Sigmoid colon (tissue), 3 donors: ENCODE results near the gene XIRP2.

Source experiments
- CTCF ChIP-seq, 4 experiments: fragments of 450-650 bp in 3 of 4; fragments of 200-600 bp in 1 of 4; IDR thresholded peaks; one replicate each; pipeline ENCODE4 v1.5.1; 2016 to 2019; ENCODE audit warnings: antibody characterized with exemption in 4 of 4, mild to moderate bottlenecking in 3 of 4, moderate library complexity in 2 of 4
- POLR2A ChIP-seq, 2 donors: fragments of 450-650 bp; IDR thresholded peaks; one replicate each; pipeline ENCODE4 v1.6.1; 2016; ENCODE audit warnings: antibody characterized with exemption in 2 of 2, mild to moderate bottlenecking in 2 of 2, moderate library complexity in 2 of 2

GRCh38 chr2:167264380-167264779 lies 376.1 kb downstream of the XIRP2 start:
- TF ChIP-seq CTCF (IDR thresholded peaks at IDR 0.05) (peak in 2 of 4 experiments; percentile 9 to 16), POLR2A (IDR thresholded peaks at IDR 0.05) (no peak)
